Measurements from ENCODE around the gene ELL.

Gene ELL

DNA sequence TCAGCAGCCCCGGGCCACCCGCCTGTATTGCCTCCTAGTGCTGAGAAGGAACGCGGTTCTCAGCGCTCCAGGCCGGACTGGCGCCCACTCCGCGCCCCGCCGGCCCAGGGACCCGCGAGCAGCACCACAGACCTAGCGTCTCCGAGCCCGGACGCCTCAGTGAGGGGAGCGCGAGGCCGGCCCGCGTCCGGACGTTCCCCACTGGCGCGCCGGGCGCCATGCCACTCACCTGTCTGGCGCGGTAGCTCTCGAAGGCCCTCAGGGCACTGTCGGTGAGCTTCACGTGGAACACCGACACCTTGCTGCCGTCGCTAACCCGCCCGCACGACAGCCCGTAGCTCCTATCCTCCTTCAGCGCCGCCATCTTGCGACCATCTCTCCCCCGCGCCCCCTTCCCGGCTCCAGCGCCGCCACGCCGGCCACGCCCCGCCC is at the start of gene ELL:
ELL (minus strand) TSS at position 379 of the 432 bp plus-strand sequence; CDS start at position 364, 15 bp downstream.
- H3K4me3 ChIP-seq (ENCODE audit: low read depth, low read length): peak within 1 kb of the TSS; percentile 66
- TF ChIP-seq CTCF (IDR thresholded peaks at IDR 0.05; ENCODE audit: control insufficient read depth, extremely low read depth, insufficient read depth): no peak
- no peak for DNase-seq (ENCODE audit: low read depth)

DNA sequence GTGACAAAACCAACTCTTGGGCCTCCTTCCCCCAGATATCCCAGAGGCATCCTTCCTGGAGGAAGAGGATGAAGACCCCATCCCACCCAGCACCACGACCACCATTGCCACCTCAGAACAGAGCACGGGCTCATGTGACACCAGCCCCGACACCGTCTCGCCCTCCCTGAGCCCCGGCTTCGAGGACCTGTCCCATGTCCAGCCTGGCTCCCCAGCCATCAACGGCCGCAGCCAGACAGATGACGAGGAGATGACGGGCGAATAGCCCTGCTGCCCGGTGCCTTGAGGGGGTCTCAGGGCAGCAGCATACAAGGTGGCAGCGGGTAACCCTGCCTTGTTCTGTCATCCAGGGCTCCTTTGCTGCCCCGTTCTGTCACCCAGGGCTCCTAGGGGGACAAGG is 46.5 kb upstream of the ELL start:
- no peak overlapping the region for H3K4me3 ChIP-seq (ENCODE audit: low read depth, low read length)
- DNase-seq (ENCODE audit: low read depth): no peak
- TF ChIP-seq CTCF (IDR thresholded peaks at IDR 0.05; ENCODE audit: control insufficient read depth, extremely low read depth, insufficient read depth): no peak

DNA sequence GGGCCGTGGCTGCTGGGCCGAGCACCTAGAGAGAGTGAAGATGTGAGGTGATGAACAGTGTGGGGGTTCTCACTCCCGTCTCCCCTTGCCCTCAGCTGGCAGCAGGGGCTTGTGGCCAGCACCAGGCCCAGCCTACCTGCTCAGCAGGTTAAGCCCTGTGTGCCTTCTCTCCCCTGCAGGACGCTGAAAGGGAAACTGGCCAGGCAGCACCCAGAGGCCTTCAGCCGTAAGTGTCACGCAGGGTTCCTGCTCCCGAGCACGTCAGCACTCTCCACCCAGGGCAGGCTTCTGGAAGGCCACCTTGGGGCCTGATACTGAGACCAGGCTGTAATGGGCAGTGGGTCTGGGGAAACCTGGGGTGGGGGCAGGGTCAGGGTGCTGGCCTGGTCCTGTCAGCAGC is 45.1 kb upstream of the ELL start:
- TF ChIP-seq CTCF (IDR thresholded peaks at IDR 0.05; ENCODE audit: control insufficient read depth, extremely low read depth, insufficient read depth): no peak
- DNase-seq (ENCODE audit: low read depth): no peak
- H3K4me3 ChIP-seq (ENCODE audit: low read depth, low read length): no peak overlapping the region

DNA sequence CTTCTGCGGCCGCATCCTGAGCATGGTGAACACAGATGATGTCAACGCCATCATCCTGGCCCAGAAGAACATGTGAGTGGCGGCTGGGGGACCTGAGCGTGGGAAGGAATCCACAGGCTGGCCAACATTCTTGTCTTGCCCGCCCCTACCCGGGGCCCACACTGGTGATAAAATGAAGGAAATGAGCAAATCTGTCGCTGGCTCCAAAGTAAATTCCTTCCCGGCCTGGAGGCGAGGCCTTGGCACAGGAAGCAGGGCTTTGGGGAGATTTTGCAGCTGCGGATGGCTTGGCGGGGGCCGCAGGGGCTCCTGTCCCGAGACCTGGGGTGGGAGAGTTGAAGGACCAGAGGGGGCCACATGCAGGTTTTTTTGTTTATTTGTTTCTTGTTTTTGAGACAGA is 40.2 kb upstream of the ELL start:
- no peak for TF ChIP-seq CTCF (IDR thresholded peaks at IDR 0.05; ENCODE audit: control insufficient read depth, extremely low read depth, insufficient read depth)
- no peak for DNase-seq (ENCODE audit: low read depth)

GRCh38 chr19:18559685-18560084 is 37.8 kb upstream of the ELL start:
- no peak for TF ChIP-seq CTCF (IDR thresholded peaks at IDR 0.05; ENCODE audit: control insufficient read depth, extremely low read depth, insufficient read depth)
- H3K4me3 ChIP-seq (ENCODE audit: low read depth, low read length): no peak overlapping the region
- no peak for DNase-seq (ENCODE audit: low read depth)

More for the DNA sequence above, 40.2 kb upstream of the ELL start:
- no peak overlapping the region for H3K4me3 ChIP-seq (ENCODE audit: low read depth, low read length)

- no peak for DNase-seq (ENCODE audit: low read depth)
- peak overlapping the region; percentile 87 for H3K4me3 ChIP-seq (ENCODE audit: low read depth, low read length)
- TF ChIP-seq CTCF (IDR thresholded peaks at IDR 0.05; ENCODE audit: control insufficient read depth, extremely low read depth, insufficient read depth): no peak
Observed at GRCh38 chr19:18558604-18559003, 36.7 kb upstream of the ELL start.

- no peak for DNase-seq (ENCODE audit: low read depth)
- no peak for TF ChIP-seq CTCF (IDR thresholded peaks at IDR 0.05; ENCODE audit: control insufficient read depth, extremely low read depth, insufficient read depth)
- peak overlapping the region; percentile 87 for H3K4me3 ChIP-seq (ENCODE audit: low read depth, low read length)
Observed at GRCh38 chr19:18558202-18558555, 36.3 kb upstream of the ELL start.
